Activated naive CD4-positive, alpha-beta T cell treated with anti-CD3 and anti-CD28 coated beads, Interleukin-2, amount 50 U/mL, for 24 hours (primary cell): ENCODE measurements around the gene SMARCD1.

Experiments used
- H3K27ac Mint-ChIP-seq: one replicate; pipeline ENCODE4 v1.8.0; 2021; ENCODE audit warnings: mild to moderate bottlenecking, mixed read lengths
- H3K27me3 Mint-ChIP-seq: one replicate; pipeline ENCODE4 v1.8.0; 2021; ENCODE audit warnings: mixed read lengths
- H3K36me3 Mint-ChIP-seq: one replicate; pipeline ENCODE4 v1.8.0; 2021; ENCODE audit warnings: mixed read lengths
- H3K4me1 Mint-ChIP-seq: one replicate; pipeline ENCODE4 v1.8.0; 2021; ENCODE audit warnings: mixed read lengths
- H3K4me3 Mint-ChIP-seq: one replicate; pipeline ENCODE4 v1.8.0; 2021; ENCODE audit warnings: mild to moderate bottlenecking, mixed read lengths
- H3K9me3 Mint-ChIP-seq: one replicate; pipeline ENCODE4 v1.8.0; 2021; ENCODE audit warnings: mixed read lengths

Gene SMARCD1

DNA sequence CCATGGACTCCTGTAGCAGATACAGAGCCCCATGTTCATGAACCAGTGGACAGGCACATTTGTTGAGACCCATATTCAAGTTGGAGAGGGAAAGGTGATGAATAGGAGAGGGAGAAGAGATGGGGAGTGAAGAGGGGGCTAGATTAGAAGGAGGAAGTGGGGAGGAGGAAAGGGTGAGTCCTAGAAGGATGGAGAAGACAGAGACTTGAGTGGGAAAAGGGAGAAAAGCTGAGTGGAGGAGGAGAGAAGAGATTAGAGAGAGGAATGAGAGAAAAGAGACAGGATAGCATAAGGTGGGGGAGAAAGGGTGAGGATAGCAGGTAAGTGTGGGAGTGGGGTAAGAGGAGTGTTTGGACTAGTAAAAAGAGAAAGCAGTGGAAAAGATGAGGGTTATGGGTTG lies 32.6 kb upstream of the SMARCD1 start:
- peaks cover 18% of the 10 kb centered on the region for H3K4me1 Mint-ChIP-seq
- no peaks in the 10 kb centered on the region for H3K36me3 Mint-ChIP-seq
- no peak overlapping the region for H3K4me3 Mint-ChIP-seq
- H3K27me3 Mint-ChIP-seq = peaks cover 34% of the 10 kb centered on the region
- no peak overlapping the region for H3K27ac Mint-ChIP-seq
- H3K9me3 Mint-ChIP-seq = no peaks in the 10 kb centered on the region

DNA sequence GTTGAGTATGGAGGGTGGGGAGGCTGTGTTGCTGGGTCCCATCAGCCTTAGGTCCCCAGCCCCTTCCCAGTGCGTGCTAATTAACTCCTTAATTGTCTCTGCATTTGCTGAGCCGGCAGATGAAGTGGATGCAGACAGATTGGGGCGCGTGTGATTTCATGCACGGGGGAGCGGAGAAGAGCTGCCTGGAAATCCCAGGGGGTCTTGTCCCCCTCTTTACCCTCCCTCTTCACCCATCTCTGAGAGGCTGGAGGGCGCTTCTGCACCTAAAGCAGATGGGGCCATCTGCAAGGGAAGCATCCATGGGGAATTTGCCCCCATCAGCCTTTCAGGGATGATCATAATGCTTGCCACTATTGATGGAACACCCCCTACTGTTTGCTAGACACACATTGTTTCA lies 32.2 kb upstream of the SMARCD1 start:
- Mint-ChIP-seq H3K9me3 (no peaks in the 10 kb centered on the region), H3K4me1 (peaks cover 18% of the 10 kb centered on the region), H3K36me3 (no peaks in the 10 kb centered on the region), H3K27me3 (peaks cover 34% of the 10 kb centered on the region), H3K4me3 (no peak overlapping the region), H3K27ac (no peak overlapping the region)

DNA sequence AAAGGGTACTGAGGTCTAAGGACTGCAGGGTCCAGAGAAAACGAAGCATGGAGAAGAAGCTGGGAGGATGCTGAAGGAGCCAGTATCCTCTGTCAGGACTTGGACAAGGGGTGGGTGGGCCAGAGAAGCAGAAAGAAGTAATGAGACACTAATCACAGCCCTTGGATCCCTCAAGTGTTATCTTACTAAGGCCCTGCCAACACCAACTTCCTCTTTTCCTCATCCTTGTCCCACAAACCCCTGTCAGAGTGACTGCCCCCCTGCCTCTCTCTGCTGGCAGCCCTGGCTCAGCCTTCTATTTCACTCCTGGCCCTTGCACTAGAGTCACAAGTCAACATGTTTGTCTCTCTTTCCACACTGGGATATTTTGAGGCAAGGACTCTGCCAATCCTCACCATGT lies 31.6 kb upstream of the SMARCD1 start:
- Mint-ChIP-seq H3K4me3 (no peak overlapping the region), H3K27ac (no peak overlapping the region), H3K36me3 (no peaks in the 10 kb centered on the region), H3K9me3 (no peaks in the 10 kb centered on the region), H3K27me3 (peaks cover 34% of the 10 kb centered on the region), H3K4me1 (peaks cover 18% of the 10 kb centered on the region)

DNA sequence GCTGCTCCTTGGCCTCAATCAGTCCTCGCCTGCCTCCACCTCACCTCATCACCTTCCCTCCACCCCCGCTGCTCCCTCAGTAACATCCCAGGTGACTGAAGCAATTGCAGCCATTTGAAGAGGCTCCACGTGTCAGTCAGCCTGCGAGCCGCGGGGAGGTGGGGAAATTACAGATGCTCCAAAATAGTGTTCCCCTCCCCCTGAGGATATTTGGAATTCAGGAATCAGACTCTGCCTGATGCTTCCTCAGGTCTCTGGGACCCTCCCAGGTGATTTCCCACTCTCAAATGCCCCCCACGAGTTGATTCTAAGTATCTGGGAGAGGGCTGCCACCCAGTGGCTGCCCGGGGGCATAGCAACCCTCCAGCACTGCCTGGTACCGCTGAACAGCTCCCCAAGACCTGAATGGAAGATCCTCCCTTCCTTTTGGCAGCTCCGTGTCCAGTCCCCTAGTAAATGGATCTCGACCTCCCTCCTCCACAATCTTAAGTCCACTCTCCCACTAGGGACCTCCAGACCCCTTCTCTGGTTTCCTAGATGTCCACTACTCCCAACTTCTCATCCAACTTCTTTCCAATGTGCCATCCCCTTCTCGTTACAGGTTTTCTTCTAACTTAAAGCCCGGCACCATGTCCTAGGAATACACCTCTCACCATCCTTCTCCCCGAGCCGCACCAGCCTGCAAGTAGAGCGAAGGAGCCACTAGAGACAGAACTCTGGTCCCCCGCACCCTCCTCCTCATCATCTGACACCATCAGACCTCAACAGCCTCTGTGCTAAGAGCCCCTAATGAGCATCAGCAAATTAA lies 29.1 kb upstream of the SMARCD1 start:
- no peaks in the 10 kb centered on the region for H3K9me3 Mint-ChIP-seq
- peaks cover 27% of the 10 kb centered on the region for H3K27me3 Mint-ChIP-seq

DNA sequence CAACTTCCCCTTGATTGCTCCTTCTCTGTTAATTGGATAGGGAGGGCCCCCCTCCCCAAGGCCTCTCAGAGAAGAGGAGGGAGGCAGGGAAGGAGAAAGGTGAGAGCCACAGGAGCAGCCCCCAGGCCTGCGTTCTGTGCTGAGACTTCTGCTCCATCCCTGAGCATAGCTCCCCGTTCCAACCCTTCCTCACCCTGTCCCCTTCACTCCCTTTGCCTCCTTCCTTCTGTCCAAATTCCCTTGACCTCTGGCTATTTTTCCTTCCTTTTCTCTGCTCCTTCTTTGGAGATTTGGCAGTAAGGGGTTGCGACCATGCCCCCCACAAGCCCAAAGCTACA lies 28.5 kb upstream of the SMARCD1 start:
- Mint-ChIP-seq H3K36me3 (no peaks in the 10 kb centered on the region), H3K9me3 (no peaks in the 10 kb centered on the region), H3K27me3 (peaks cover 26% of the 10 kb centered on the region), H3K4me3 (peak overlapping the region; percentile 93), H3K27ac (no peak overlapping the region), H3K4me1 (peaks cover 31% of the 10 kb centered on the region)

More for the DNA sequence above, 29.1 kb upstream of the SMARCD1 start:
- H3K4me3 Mint-ChIP-seq = peak overlapping the region; percentile 67
- peaks cover 31% of the 10 kb centered on the region for H3K4me1 Mint-ChIP-seq
- H3K36me3 Mint-ChIP-seq = no peaks in the 10 kb centered on the region
- H3K27ac Mint-ChIP-seq = peak overlapping the region; percentile 52

DNA sequence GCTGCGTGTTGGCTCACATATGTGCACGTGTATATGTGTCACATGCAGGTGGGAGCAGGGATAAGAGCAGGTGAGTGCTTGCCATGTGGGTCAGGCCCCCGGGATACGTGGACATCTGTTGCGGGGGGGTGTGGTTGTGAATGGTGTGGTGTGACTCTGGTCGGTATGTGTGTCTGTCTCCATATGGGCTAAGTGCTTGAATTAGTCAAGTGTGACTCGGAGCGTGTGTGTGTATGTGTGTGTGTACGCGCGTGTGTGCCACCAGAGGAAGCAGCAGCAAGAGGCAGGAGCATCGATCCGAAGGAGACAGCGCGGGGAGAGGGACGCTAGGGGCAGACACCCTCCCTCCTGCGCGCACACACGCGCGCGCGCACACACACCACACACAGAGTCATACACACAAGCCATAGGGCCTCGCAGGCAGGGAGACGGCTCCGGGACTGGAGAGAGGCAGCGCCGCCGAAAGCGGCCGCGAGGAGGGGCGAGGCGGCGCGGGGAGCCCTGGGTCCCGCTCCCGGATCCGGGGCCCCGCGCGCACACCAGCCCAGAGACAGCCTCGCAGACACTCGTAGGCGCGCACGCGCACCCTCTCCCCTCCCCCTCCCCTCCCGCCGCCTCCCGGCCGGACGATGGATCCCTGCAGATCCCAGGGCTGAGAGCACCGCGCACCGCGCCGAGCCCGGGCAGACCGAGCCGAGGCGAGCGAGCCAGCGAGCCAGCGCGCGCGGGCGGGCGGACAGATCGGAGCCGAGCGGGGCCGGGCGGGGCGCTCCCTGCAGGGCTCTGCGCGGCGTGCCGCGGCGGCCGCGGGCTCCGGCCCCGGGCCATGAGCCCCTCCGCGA lies 27.9 kb upstream of the SMARCD1 start, which contains the start of gene ASIC1:
ASIC1 (plus strand) TSS at position 597 of the 842 bp plus-strand sequence. CDS start 1,171 bp downstream, outside the sequence.
- H3K36me3 Mint-ChIP-seq = no peaks in the 10 kb centered on the region
- peak within 1 kb of the TSS; percentile 93 for H3K4me3 Mint-ChIP-seq
- no peaks in the 10 kb centered on the region for H3K9me3 Mint-ChIP-seq
- H3K27ac Mint-ChIP-seq = peak within 1 kb of the TSS; percentile 69
- H3K4me1 Mint-ChIP-seq = peaks cover 31% of the 10 kb centered on the region
- H3K27me3 Mint-ChIP-seq = peaks cover 21% of the 10 kb centered on the region

DNA sequence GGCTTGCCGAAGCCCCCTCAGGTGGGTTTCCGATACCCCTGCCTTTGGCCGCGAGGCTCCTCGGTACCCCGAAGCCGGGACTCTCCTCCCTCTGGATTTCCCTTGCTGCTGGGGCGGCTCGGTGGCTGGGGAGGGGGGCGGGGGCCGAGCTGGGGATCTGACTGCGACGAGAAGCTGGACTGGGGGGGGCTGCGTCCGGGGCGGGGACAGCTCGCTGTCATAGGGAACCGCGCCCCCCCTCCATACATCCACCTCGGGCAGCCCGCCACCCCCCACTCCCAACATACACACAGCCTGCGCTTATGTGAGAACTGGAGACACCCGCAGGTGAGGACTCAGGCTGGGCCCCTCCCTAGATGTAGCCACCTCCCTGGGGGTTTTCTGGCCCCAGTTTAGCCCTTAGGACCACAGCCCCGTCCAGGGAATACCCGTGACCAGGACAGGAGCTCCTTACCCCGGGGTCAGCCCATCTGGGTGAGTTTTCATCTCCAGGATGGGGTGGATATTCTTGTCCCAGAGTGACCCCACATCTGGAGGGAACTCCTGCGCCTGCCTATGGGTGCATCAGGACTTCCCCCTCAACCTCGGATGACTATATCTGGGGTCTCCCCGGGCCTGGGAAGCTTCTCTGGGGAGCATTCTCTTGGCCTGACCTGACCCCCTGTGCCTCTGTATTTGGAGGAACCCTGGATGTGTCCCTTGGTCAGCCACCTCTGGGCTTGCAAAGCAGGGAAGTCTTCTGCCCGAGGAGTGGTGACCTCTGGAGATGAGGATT lies 27.1 kb upstream of the SMARCD1 start:
- Mint-ChIP-seq H3K36me3 (no peaks in the 10 kb centered on the region), H3K9me3 (no peaks in the 10 kb centered on the region), H3K4me1 (peaks cover 31% of the 10 kb centered on the region), H3K27me3 (peaks cover 21% of the 10 kb centered on the region), H3K27ac (no peak overlapping the region), H3K4me3 (peak overlapping the region; percentile 72)

DNA sequence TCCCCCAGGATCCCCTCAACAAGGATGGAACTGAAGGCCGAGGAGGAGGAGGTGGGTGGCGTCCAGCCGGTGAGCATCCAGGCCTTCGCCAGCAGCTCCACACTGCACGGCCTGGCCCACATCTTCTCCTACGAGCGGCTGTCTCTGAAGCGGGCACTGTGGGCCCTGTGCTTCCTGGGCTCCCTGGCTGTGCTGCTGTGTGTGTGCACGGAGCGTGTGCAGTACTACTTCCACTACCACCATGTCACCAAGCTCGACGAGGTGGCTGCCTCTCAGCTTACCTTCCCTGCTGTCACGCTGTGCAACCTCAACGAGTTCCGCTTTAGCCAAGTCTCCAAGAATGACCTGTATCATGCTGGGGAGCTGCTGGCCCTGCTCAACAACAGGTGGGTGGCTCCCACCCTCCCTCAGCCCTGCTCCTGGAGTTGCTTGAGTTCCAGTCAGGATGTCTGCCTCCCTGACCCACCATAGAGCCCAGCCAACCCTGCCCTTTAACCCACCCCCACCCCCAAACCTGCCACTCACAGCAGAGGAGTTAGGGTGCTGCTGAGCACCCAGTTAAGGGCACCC lies 26.3 kb upstream of the SMARCD1 start:
- Mint-ChIP-seq H3K27ac (no peak overlapping the region), H3K9me3 (no peaks in the 10 kb centered on the region), H3K27me3 (peaks cover 17% of the 10 kb centered on the region), H3K4me3 (peak overlapping the region; percentile 72), H3K36me3 (no peaks in the 10 kb centered on the region), H3K4me1 (peaks cover 31% of the 10 kb centered on the region)

DNA sequence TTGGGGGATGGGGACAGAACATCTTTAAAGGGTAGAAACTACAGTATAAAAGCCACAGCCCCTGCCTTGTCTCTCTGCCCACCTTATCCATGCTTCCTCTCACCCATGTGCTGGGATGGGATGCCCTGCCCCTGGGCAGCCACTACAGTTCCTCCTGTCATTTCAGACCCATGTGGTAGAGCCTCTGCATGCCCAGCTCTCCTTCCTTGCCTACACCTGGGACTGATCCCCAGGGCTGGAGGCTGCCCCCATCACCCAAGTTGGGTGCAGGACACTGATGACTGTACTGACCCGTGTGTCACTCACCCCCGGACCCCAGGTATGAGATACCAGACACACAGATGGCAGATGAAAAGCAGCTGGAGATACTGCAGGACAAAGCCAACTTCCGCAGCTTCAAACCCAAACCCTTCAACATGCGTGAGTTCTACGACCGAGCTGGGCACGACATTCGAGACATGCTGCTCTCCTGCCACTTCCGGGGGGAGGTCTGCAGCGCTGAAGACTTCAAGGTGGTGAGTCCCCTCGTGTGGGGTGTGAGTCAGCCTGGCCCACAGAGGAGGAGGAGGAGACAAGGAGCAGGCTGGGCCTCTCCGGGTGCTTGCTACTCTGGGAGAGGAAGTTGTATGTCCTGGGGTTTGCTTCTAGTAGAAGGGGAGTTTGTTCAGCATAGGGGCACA lies 25.6 kb upstream of the SMARCD1 start:
- Mint-ChIP-seq H3K4me3 (peak overlapping the region; percentile 56), H3K9me3 (no peaks in the 10 kb centered on the region), H3K27me3 (peaks cover 17% of the 10 kb centered on the region), H3K27ac (no peak overlapping the region), H3K36me3 (no peaks in the 10 kb centered on the region), H3K4me1 (peaks cover 31% of the 10 kb centered on the region)

DNA sequence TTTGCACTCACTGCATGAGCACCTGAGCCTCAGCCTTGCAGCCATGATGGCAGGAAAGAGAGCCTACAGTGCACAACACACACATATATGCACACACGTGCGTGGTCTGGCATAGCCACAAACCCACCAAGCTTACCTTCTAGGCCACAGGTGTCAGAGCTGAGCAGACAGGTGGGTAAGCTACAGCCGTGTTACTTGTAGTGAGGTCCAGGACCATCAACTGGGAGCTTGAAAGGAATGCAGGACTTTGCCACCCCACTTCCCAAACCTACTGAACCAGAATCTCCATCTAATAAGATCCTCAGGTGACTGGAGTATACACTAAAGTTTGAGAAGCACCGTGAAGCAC lies 25.0 kb upstream of the SMARCD1 start:
- Mint-ChIP-seq H3K36me3 (no peaks in the 10 kb centered on the region), H3K27ac (no peak overlapping the region), H3K9me3 (no peaks in the 10 kb centered on the region), H3K27me3 (peaks cover 17% of the 10 kb centered on the region), H3K4me1 (peaks cover 31% of the 10 kb centered on the region), H3K4me3 (peak overlapping the region; percentile 56)

DNA sequence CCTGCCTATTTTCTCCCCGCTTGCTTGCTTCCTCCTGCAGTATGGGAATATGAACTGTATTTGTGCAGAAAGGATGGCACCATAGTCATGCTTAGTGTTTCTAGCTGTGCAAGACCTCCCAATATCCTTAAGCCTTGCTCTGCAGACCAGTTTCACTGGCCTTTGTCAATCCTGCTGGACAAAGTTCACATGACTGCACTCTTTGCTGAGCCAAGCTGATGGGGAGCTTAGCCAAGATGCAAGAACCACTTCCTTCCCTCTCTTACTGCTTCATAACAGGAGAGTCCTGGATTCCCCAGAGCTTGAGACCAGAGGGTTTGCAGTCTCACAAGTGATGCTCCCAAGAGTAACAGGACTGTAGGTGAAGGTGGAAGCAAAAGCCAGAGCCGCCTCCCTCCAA lies 24.0 kb upstream of the SMARCD1 start:
- peaks cover 14% of the 10 kb centered on the region for H3K27me3 Mint-ChIP-seq
- no peak overlapping the region for H3K4me3 Mint-ChIP-seq
- peaks cover 24% of the 10 kb centered on the region for H3K4me1 Mint-ChIP-seq
- H3K9me3 Mint-ChIP-seq = no peaks in the 10 kb centered on the region
- no peak overlapping the region for H3K27ac Mint-ChIP-seq
- no peaks in the 10 kb centered on the region for H3K36me3 Mint-ChIP-seq

DNA sequence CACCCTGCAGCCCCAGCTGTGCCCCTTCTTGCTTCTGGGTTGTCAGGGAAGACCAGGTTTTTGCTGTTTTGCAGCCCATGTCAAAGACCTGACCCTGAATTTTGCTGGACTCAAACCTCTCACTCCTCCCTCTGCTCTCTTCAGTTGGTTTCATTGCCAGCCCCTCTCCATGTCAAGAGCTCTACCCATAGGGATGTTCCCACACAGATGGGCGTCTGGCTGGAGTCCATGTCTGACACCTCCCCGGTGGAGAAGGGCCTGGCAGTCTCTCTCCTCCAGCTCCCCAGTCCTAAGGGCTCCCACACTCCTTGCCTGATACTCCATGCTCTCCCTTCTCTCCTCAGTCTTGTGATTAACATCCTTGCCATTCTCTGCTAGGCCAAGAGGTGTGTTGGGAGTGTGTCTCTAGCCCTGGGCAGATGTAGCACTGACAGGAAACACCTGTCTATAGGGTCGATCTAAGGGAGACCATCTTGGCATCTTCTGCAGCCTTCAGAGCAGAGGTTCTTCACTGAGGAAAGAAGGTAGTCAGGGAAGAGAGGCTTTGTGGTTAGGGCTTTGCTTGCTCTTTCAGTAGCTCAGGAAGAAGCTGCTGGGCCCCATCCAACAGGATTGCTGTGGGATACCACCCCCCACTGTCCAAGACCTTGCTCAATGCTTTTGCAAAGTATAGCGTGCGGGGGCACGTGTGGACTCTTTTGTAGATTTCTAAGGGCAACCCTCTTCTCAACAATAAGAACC lies 23.0 kb upstream of the SMARCD1 start:
- H3K4me3 Mint-ChIP-seq = no peak overlapping the region
- peaks cover 7% of the 10 kb centered on the region for H3K27me3 Mint-ChIP-seq
- H3K9me3 Mint-ChIP-seq = no peaks in the 10 kb centered on the region
- H3K36me3 Mint-ChIP-seq = no peaks in the 10 kb centered on the region
- no peak overlapping the region for H3K27ac Mint-ChIP-seq
- peaks cover 14% of the 10 kb centered on the region for H3K4me1 Mint-ChIP-seq

DNA sequence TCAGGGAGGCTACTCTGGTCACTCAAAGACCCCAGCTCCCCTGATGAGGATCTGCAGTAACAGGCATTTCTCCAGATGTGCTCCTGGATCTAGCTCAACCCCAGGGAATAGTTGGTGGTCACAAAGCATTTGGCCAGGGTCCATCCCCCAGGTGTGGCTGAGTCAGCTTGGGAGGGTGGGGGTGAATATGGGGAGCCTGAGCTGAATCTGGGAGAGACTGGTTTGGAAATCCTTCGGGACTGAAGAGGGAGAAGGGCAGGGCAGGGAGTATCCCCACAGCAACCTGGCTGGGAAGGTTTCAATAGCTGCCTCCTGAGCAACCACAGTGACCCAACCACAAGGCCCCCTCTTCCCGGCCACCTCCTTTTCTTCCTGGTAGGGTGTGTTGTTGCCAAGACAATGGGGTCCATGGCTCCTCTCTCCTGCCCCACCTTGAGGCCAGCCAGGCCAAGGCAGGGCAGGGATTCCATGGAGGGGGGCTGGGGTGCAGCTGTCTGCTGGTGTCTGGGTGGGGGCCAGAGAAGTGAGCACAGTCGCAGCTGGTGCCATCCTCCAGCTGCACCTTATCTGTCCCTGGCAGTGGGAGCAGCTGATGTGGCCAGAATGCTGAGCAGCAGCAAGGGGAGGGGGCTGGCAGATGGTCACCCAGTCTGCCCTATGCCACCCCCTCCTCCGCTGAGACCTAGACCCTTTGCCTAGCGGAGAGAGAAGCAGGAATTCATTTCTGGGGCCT lies 22.2 kb upstream of the SMARCD1 start:
- Mint-ChIP-seq H3K27me3 (peaks cover 6% of the 10 kb centered on the region), H3K4me1 (peaks cover 13% of the 10 kb centered on the region), H3K4me3 (no peak overlapping the region), H3K36me3 (no peaks in the 10 kb centered on the region), H3K27ac (no peak overlapping the region), H3K9me3 (no peaks in the 10 kb centered on the region)
